GM12878 (cell line): ENCODE data around the gene GEMIN7. TPM values are rescaled to one million over a fixed set of nuclear protein-coding genes. Genes with fewer than 3 reads are reported as not detected.

Experiments
- ATAC-seq: fragments of 200-7000 bp; cut with Tn5 transposase; 3 replicates; pipeline ENCODE4 v1.9.1; 2020; ENCODE audit warnings: mild to moderate bottlenecking, moderate library complexity
- BruUV-seq: library from RNA; stranded (reverse); fragments of 400-500 nt; replicated peaks from 2 replicates; lab custom pipeline; 2021; lab: Mats Ljungman, UMichigan
- CTCF ChIA-PET: fragments of 300-600 bp; sonication (Branson Sonifier 250); formaldehyde crosslinking; extraction: SDS; loops from one replicate; lab custom pipeline; 2021; ENCODE audit warnings: inconsistent platforms; lab: Yijun Ruan, JAX
- POLR2A ChIA-PET: fragments of 350-600 bp; formaldehyde crosslinking; extraction: SDS; loops from one replicate; lab custom pipeline; 2021; ENCODE audit warnings: inconsistent platforms; lab: Charles Lee
- RAD21 ChIA-PET: fragments of 300-600 bp; sonication (Branson Sonifier 250); formaldehyde crosslinking; loops from one replicate; lab custom pipeline; 2023; ENCODE audit warnings: antibody characterized with exemption; ENCODE audit not compliant: unreplicated experiment; lab: Charles Lee
- SMC1A ChIA-PET: fragments of 300-600 bp; sonication (Branson Sonifier 250); formaldehyde crosslinking; loops from one replicate; lab custom pipeline; 2023; ENCODE audit not compliant: unreplicated experiment, uncharacterized antibody; lab: Charles Lee
- DNase-seq: peaks from one replicate; pipeline ENCODE4 v3.0.0-alpha.2; 2011; ENCODE audit warnings: low read depth, low spot score
- FAIRE-seq: peaks from 3 replicates; lab custom pipeline; 2011; peaks lifted over from hg19 to GRCh38; lab: Jason Lieb, UNC
- H2AFZ ChIP-seq: 2 replicates; pipeline ENCODE4 v1.6.0; 2011; ENCODE audit warnings: low read depth, low read length, control low read depth; ENCODE audit not compliant: control insufficient read depth
- H3K27ac ChIP-seq: 2 replicates; pipeline ENCODE4 v1.5.1; 2011; ENCODE audit warnings: control low read depth; ENCODE audit not compliant: control insufficient read depth, insufficient read depth
- H3K27me3 ChIP-seq, 2 experiments: replicated peaks in 1 of 2; 2 replicates each; pipeline versions ENCODE4 v1.6.0 to v1.6.1; 2011; ENCODE audit warnings: low read length in 1 of 2; ENCODE audit not compliant: control insufficient read depth in 2 of 2, insufficient read depth in 2 of 2
- H3K36me3 ChIP-seq, 2 experiments: 2 replicates each; pipeline ENCODE4 v1.5.1; 2011; ENCODE audit warnings: low read length in 1 of 2; ENCODE audit not compliant: control insufficient read depth in 2 of 2, insufficient read depth in 2 of 2
- H3K4me1 ChIP-seq: 2 replicates; pipeline ENCODE4 v1.6.1; 2011; ENCODE audit warnings: mild to moderate bottlenecking, low read length, moderate library complexity, mixed read lengths; ENCODE audit not compliant: control insufficient read depth, insufficient read depth
- H3K4me2 ChIP-seq: 2 replicates; pipeline ENCODE4 v1.6.0; 2011; ENCODE audit warnings: control low read depth; ENCODE audit not compliant: control insufficient read depth, insufficient read depth
- H3K4me3 ChIP-seq: fragments of 200-600 bp; sonication (generic); 2 replicates; pipeline ENCODE4 v1.5.1; 2016
- H3K79me2 ChIP-seq: 2 replicates; pipeline ENCODE4 v1.6.0; 2011; ENCODE audit warnings: low read length; ENCODE audit not compliant: control insufficient read depth, insufficient read depth
- H3K9ac ChIP-seq: 2 replicates; pipeline ENCODE4 v1.8.0; 2011; ENCODE audit warnings: low read length, control low read depth, mixed read lengths; ENCODE audit not compliant: control insufficient read depth, insufficient read depth
- H3K9me3 ChIP-seq: replicated peaks from 3 replicates; pipeline ENCODE4 v1.5.1; 2011; ENCODE audit warnings: mild to moderate bottlenecking, low read length; ENCODE audit not compliant: control insufficient read depth, insufficient read depth
- H4K20me1 ChIP-seq: 2 replicates; pipeline ENCODE4 v1.6.0; 2011; ENCODE audit not compliant: control insufficient read depth, insufficient read depth
- FOXM1 ChIP-seq: IDR thresholded peaks from 2 replicates; pipeline ENCODE4 v1.6.1; 2012; ENCODE audit warnings: low read depth, mild to moderate bottlenecking, inconsistent platforms, low read length, moderate library complexity
- GABPA ChIP-seq: IDR thresholded peaks from 2 replicates; pipeline ENCODE4 v1.6.1; 2014; ENCODE audit warnings: antibody characterized with exemption, low read depth, mild to moderate bottlenecking, inconsistent platforms
- HCFC1 ChIP-seq: fragments of 150-350 bp; IDR thresholded peaks from 2 replicates; pipeline ENCODE4 v1.6.1; 2014; ENCODE audit warnings: low read length
- LARP7 ChIP-seq: fragments of 450-650 bp; IDR thresholded peaks from 2 replicates; pipeline ENCODE4 v1.6.1; 2017; ENCODE audit warnings: mild to moderate bottlenecking
- MEF2B ChIP-seq: fragments of 450-650 bp; IDR thresholded peaks from 2 replicates; pipeline ENCODE4 v1.6.1; 2018; ENCODE audit warnings: mild to moderate bottlenecking, moderate library complexity; ENCODE audit not compliant: partially characterized antibody, poor library complexity, severe bottlenecking
- NBN ChIP-seq: fragments of 450-650 bp; IDR thresholded peaks from 2 replicates; pipeline ENCODE4 v1.6.1; 2016
- NFYB ChIP-seq: IDR thresholded peaks from 2 replicates; pipeline ENCODE4 v1.6.1; 2011; ENCODE audit warnings: low read depth, mild to moderate bottlenecking, low read length, improper control_type of control experiment, moderate library complexity; ENCODE audit not compliant: insufficient read depth
- RFX5 ChIP-seq: IDR thresholded peaks from 2 replicates; pipeline ENCODE4 v1.6.1; 2011; ENCODE audit warnings: low read depth, low read length, improper control_type of control experiment
- TARDBP ChIP-seq: IDR thresholded peaks from 2 replicates; pipeline ENCODE4 v1.6.1; 2016; ENCODE audit warnings: borderline replicate concordance
- TCF7 ChIP-seq: IDR thresholded peaks from 2 replicates; pipeline ENCODE4 v1.6.1; 2014; ENCODE audit warnings: antibody characterized with exemption, borderline replicate concordance
- WGBS: methylation state at CpG from one replicate; pipeline ENCODE4 v1.1.6; 2016; ENCODE audit warnings: low lambda C conversion rate; ENCODE audit not compliant: insufficient replicate concordance, insufficient coverage; ENCODE audit errors: missing lambda C conversion rate; 5-methylcytosine and 5-hydroxymethylcytosine counted together
- in situ Hi-C: fragments of 300-500 bp; cut with MboI; formaldehyde crosslinking; loops from 9 replicates; pipeline ENCODE4 v1.14.3; 2018; ENCODE audit warnings: mixed read lengths
- intact Hi-C: fragments of 100-400 bp; cut with micrococcal nuclease; formaldehyde crosslinking; loops from one replicate; pipeline ENCODE4 v1.14.2; 2022; ENCODE audit not compliant: unreplicated experiment
- polyA plus RNA-seq, 11 experiments: library from polyadenylated mRNA; depleted of rRNA in 4 of 11; unstranded in 6 of 11; stranded (reverse) in 5 of 11; fragments of >200 nt; fragmentation: Nextera tagmentation in 4 of 11; fragmentation: Illumina TruSeq in 1 of 11; extraction: Ambion mirVana in 4 of 11; extraction: Trizol in 1 of 11; gene quantifications; 1 replicate in 1 of 11; 2 replicates in 10 of 11; pipeline versions ENCODE4 v1.2.1 to v1.2.3, GENCODE V29; 2011 to 2016; ENCODE audit warnings: inconsistent platforms in 2 of 11, missing spikeins in 2 of 11, low read depth in 1 of 11
- total RNA-seq, 4 experiments: library from RNA; depleted of rRNA in 3 of 4; stranded (reverse); fragments of >200 nt in 3 of 4; fragmentation: Illumina TruSeq in 1 of 4; extraction: Trizol in 1 of 4; gene quantifications; 2 replicates each; pipeline versions ENCODE4 v1.2.1 to v1.2.3, GENCODE V29; 2013 to 2021
- TF ChIP-seq, protein P1 (sequence below): fragments of 450-650 bp; IDR thresholded peaks from 2 replicates; pipeline ENCODE4 v1.6.1; 2018; ENCODE audit warnings: borderline replicate concordance, mild to moderate bottlenecking; ENCODE audit not compliant: partially characterized antibody

GEMIN7 gene
- total and polyA plus RNA-seq, 10 of the 15 experiments (the other 5 are each of a cell fraction or from before 2014, with no cell fraction given): 21.1 to 76.7 (median 44.9) TPM

- FAIRE-seq (no peak), DNase-seq (no peak), ATAC-seq (no peak)
- H3K4me1 ChIP-seq: peaks cover 14% of the 10 kb centered on the region
- H3K9me3 ChIP-seq: no peaks in the 10 kb centered on the region
- H3K79me2 ChIP-seq: peaks cover 52% of the 10 kb centered on the region
- RAD21 ChIA-PET: no interaction called here
- SMC1A ChIA-PET: no interaction called here
- intact Hi-C loops (no loop called here), in situ Hi-C loops (no loop called here)
- TF ChIP-seq LARP7: no peak
- no peak for TF ChIP-seq GABPA
- TF ChIP-seq TARDBP: no peak
- TF ChIP-seq NFYB: no peak
- CTCF ChIA-PET: no interaction called here
- POLR2A ChIA-PET: interaction anchor here (0.6 kb wide), 1 partner anchor 48 kb away, joined by 3 read pairs; no protein-coding TSS in a partner anchor
- no peak overlapping the region for H2AFZ ChIP-seq
- H3K27ac ChIP-seq: no peak overlapping the region
- H3K9ac ChIP-seq: no peak overlapping the region
- no peaks in the 10 kb centered on the region for H3K27me3 ChIP-seq
- TSS peak; percentile 13 for BruUV-seq
- H3K36me3 ChIP-seq: peaks cover 2 to 10% of the 10 kb centered on the region in 2 experiments
- no peaks in the 10 kb centered on the region for H4K20me1 ChIP-seq
- H3K4me3 ChIP-seq: no peak overlapping the region
- WGBS: 99% methylated on average over 5 of the region's 5 CpGs
- peak overlapping the region; percentile 98; the same call in 1 of the 2 replicates for H3K4me2 ChIP-seq
Measured at GRCh38 chr19:45082170-45082569, 3.1 kb downstream of the GEMIN7 start.

DNA sequence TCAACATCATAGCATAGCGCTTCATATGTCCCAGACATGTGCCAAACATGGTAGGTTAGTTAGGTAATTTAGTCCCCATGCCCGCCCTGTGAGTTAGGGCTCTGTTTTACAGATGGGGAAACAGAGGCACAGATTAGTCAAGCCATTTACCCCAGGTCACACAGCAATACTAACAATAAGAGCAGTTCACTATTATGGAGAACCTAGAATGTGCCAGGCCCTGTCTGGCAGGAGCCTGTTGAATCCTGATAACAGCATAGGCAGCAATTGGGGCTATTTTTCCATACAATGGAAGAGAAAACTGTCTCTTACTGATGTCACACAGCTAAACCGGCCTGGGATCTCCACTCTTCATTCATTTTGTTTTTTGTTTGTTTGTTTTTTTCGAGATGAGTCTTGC is 7.4 kb downstream of the GEMIN7 start:
- FAIRE-seq (no peak), DNase-seq (no peak), ATAC-seq (no peak)
- in situ Hi-C loops: no loop called here
- Histone ChIP-seq H3K27me3 (no peaks in the 10 kb centered on the region), H3K9ac (no peak overlapping the region), H3K36me3 (peaks cover 10 to 21% of the 10 kb centered on the region in 2 experiments), H3K4me1 (no peaks in the 10 kb centered on the region), H3K4me2 (no peak overlapping the region), H3K27ac (no peak overlapping the region), H2AFZ (no peak overlapping the region), H3K4me3 (no peak overlapping the region), H3K79me2 (peaks cover 20% of the 10 kb centered on the region), H3K9me3 (peaks cover 2% of the 10 kb centered on the region; the same call in 2 of the 3 replicates), H4K20me1 (no peaks in the 10 kb centered on the region)
- ChIA-PET POLR2A (no interaction called here), CTCF (no interaction called here), SMC1A (no interaction called here), RAD21 (no interaction called here)
- intact Hi-C loops: no loop called here
- BruUV-seq: no TSS peak
- TF ChIP-seq, protein P1, sequence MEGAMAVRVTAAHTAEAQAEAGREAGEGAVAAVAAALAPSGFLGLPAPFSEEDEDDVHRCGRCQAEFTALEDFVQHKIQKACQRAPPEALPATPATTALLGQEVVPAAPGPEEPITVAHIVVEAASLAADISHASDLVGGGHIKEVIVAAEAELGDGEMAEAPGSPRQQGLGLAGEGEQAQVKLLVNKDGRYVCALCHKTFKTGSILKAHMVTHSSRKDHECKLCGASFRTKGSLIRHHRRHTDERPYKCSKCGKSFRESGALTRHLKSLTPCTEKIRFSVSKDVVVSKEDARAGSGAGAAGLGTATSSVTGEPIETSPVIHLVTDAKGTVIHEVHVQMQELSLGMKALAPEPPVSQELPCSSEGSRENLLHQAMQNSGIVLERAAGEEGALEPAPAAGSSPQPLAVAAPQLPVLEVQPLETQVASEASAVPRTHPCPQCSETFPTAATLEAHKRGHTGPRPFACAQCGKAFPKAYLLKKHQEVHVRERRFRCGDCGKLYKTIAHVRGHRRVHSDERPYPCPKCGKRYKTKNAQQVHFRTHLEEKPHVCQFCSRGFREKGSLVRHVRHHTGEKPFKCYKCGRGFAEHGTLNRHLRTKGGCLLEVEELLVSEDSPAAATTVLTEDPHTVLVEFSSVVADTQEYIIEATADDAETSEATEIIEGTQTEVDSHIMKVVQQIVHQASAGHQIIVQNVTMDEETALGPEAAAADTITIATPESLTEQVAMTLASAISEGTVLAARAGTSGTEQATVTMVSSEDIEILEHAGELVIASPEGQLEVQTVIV: no peak
- TF ChIP-seq HCFC1 (no peak), TCF7 (no peak), MEF2B (no peak), RFX5 (no peak), FOXM1 (no peak), NBN (no peak)
- WGBS: 98% methylated on average over 4 of the region's 4 CpGs
